ENCODE data around the gene HES6. TPM values are rescaled to one million over a fixed set of nuclear protein-coding genes. Genes with fewer than 3 reads are reported as not detected.

HES6 gene
- total and polyA plus RNA-seq, 2 donors (not counting 1 experiment from before 2014, with no cell fraction given), result 0.82 to 4.1 TPM

DNA sequence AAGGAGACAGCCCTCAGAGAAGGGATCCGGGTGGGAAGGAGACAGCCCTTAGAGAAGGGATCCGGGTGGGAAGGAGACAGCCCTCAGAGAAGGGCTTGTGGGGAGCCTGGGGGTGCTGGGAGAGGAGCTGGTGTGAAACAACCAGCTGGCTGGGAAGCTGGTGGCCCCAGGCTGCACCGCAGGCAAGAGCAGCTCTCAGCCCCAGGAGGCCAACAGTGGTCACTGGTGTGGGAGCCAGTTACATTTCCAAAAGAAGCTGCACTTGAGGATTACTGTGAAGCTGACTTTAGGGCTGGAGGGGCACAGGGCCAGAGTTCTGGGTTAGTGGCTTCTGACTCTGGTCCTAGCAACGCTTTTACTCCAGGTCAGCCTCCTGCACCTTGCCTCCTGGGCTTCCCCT, 3.3 kb downstream of the HES6 start:
- Histone ChIP-seq H3K27ac (ENCODE audit: insufficient read depth, low read length) (no peak overlapping the region), H3K9ac (ENCODE audit: insufficient read depth, low read length) (no peak overlapping the region), H3K27me3 (ENCODE audit: control insufficient read depth, insufficient read depth, low read length) (peaks cover 40% of the 10 kb centered on the region), H3K4me3 (replicated peaks in 1 of 4; ENCODE audit: control extremely low read depth in 1 of 4, insufficient read depth in 1 of 4, low read depth in 3 of 4, low read length in 4 of 4) (no peak overlapping the region), H3K4me2 (ENCODE audit: extremely low read depth, insufficient read depth, low read length) (no peak overlapping the region), H3K79me2 (ENCODE audit: control insufficient read depth, insufficient read depth, low read length) (no peaks in the 10 kb centered on the region), H4K20me1 (ENCODE audit: control insufficient read depth, extremely low read depth, insufficient read depth, low read length) (no peaks in the 10 kb centered on the region), H3K9me3 (ENCODE audit: control insufficient read depth, insufficient read depth, low read depth, low read length) (no peaks in the 10 kb centered on the region), H3K4me1 (ENCODE audit: control insufficient read depth, extremely low read depth, insufficient read depth, low read length) (no peaks in the 10 kb centered on the region), H2AFZ (ENCODE audit: low read length) (no peak overlapping the region), H3K36me3 (ENCODE audit: control insufficient read depth, insufficient read depth, low read length) (no peaks in the 10 kb centered on the region)
- DNase-seq (ENCODE audit: low read depth in 2 of 2), result no peak
- TF ChIP-seq, protein P1, sequence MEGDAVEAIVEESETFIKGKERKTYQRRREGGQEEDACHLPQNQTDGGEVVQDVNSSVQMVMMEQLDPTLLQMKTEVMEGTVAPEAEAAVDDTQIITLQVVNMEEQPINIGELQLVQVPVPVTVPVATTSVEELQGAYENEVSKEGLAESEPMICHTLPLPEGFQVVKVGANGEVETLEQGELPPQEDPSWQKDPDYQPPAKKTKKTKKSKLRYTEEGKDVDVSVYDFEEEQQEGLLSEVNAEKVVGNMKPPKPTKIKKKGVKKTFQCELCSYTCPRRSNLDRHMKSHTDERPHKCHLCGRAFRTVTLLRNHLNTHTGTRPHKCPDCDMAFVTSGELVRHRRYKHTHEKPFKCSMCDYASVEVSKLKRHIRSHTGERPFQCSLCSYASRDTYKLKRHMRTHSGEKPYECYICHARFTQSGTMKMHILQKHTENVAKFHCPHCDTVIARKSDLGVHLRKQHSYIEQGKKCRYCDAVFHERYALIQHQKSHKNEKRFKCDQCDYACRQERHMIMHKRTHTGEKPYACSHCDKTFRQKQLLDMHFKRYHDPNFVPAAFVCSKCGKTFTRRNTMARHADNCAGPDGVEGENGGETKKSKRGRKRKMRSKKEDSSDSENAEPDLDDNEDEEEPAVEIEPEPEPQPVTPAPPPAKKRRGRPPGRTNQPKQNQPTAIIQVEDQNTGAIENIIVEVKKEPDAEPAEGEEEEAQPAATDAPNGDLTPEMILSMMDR (conservative IDR thresholded peaks at IDR 0.05 in 1 of 2, IDR thresholded peaks at IDR 0.05 in 1 of 2; ENCODE audit: low read depth in 1 of 2, low read length in 2 of 2), result no peak
- no peak for TF ChIP-seq EZH2 (IDR thresholded peaks at IDR 0.05; ENCODE audit: low read length, missing control alignments)

DNA sequence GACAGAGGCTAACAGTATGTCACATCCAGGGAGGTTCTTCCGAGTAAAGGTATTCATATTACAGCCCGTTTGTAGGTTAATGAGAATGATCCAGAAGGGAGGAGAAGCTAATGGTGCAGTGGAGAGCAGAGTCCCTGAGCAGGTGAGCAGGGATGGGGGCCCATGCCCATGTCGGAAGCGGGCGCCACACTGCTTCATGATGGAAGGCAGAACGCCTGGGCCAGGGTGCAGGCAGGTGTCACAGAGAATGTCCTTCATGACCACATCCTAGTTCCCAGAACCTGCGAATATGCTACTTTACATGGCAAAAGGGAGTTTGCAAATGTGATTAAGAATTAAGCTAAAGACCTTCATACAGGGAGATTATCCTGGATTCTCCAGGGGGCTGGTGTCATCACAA, 4.0 kb downstream of the HES6 start:
- Histone ChIP-seq H3K4me1 (ENCODE audit: control insufficient read depth, extremely low read depth, insufficient read depth, low read length) (no peaks in the 10 kb centered on the region), H3K27ac (ENCODE audit: insufficient read depth, low read length) (no peak overlapping the region), H3K4me3 (replicated peaks in 1 of 4; ENCODE audit: control extremely low read depth in 1 of 4, insufficient read depth in 1 of 4, low read depth in 3 of 4, low read length in 4 of 4) (no peak overlapping the region)

DNA sequence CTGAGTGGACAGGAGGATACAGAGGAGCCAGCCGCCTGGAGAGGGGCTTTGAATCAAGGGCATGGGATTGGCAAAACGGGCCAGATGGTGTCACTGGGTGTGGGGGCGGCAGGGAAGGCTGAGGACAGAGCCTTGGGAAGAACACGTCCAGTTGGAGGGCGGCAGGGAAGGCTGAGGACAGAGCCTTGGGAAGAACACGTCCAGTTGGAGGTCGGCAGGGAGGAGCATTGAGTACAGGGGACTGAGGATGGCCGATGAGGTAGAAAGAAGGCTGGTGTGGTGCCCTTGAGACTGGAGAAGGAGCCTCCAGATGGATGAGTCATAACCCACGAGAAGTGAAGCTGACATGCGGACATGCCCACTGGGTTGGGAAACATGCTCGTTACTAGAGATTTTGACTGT, 4.5 kb downstream of the HES6 start:
- Histone ChIP-seq H2AFZ (ENCODE audit: low read length) (no peak overlapping the region), H4K20me1 (ENCODE audit: control insufficient read depth, extremely low read depth, insufficient read depth, low read length) (no peaks in the 10 kb centered on the region), H3K4me1 (ENCODE audit: control insufficient read depth, extremely low read depth, insufficient read depth, low read length) (no peaks in the 10 kb centered on the region), H3K27ac (ENCODE audit: insufficient read depth, low read length) (no peak overlapping the region), H3K27me3 (ENCODE audit: control insufficient read depth, insufficient read depth, low read length) (peaks cover 46% of the 10 kb centered on the region), H3K79me2 (ENCODE audit: control insufficient read depth, insufficient read depth, low read length) (no peaks in the 10 kb centered on the region), H3K36me3 (ENCODE audit: control insufficient read depth, insufficient read depth, low read length) (no peaks in the 10 kb centered on the region), H3K4me2 (ENCODE audit: extremely low read depth, insufficient read depth, low read length) (no peak overlapping the region), H3K4me3 (replicated peaks in 1 of 4; ENCODE audit: control extremely low read depth in 1 of 4, insufficient read depth in 1 of 4, low read depth in 3 of 4, low read length in 4 of 4) (no peak overlapping the region), H3K9me3 (ENCODE audit: control insufficient read depth, insufficient read depth, low read depth, low read length) (no peaks in the 10 kb centered on the region), H3K9ac (ENCODE audit: insufficient read depth, low read length) (no peak overlapping the region)
- DNase-seq (ENCODE audit: low read depth in 2 of 2), result peak; percentile 27 to 43
- TF ChIP-seq EZH2 (IDR thresholded peaks at IDR 0.05; ENCODE audit: low read length, missing control alignments), result no peak
- TF ChIP-seq, protein P1 (conservative IDR thresholded peaks at IDR 0.05 in 1 of 2, IDR thresholded peaks at IDR 0.05 in 1 of 2; ENCODE audit: low read depth in 1 of 2, low read length in 2 of 2), result no peak

More for the DNA sequence above, 4.0 kb downstream of the HES6 start:
- H3K4me2 ChIP-seq (ENCODE audit: extremely low read depth, insufficient read depth, low read length), result no peak overlapping the region
- TF ChIP-seq EZH2 (IDR thresholded peaks at IDR 0.05; ENCODE audit: low read length, missing control alignments), result no peak
- TF ChIP-seq, protein P1 (conservative IDR thresholded peaks at IDR 0.05 in 1 of 2, IDR thresholded peaks at IDR 0.05 in 1 of 2; ENCODE audit: low read depth in 1 of 2, low read length in 2 of 2), result no peak
- no peaks in the 10 kb centered on the region for H3K9me3 ChIP-seq (ENCODE audit: control insufficient read depth, insufficient read depth, low read depth, low read length)
- DNase-seq (ENCODE audit: low read depth in 2 of 2), result no peak
- peaks cover 42% of the 10 kb centered on the region for H3K27me3 ChIP-seq (ENCODE audit: control insufficient read depth, insufficient read depth, low read length)
- H3K36me3 ChIP-seq (ENCODE audit: control insufficient read depth, insufficient read depth, low read length), result no peaks in the 10 kb centered on the region
- no peak overlapping the region for H2AFZ ChIP-seq (ENCODE audit: low read length)
- H3K9ac ChIP-seq (ENCODE audit: insufficient read depth, low read length), result no peak overlapping the region
- H4K20me1 ChIP-seq (ENCODE audit: control insufficient read depth, extremely low read depth, insufficient read depth, low read length), result no peaks in the 10 kb centered on the region
- H3K79me2 ChIP-seq (ENCODE audit: control insufficient read depth, insufficient read depth, low read length), result no peaks in the 10 kb centered on the region

All from fibroblast of lung (primary cell).